ENCODE data around the gene DUOX2. TPM values are rescaled to one million over a fixed set of nuclear protein-coding genes. Genes with fewer than 3 reads are reported as not detected.

The DUOX2 gene
- total RNA-seq, 6 donors from 2014 or later: 2.7 to 27.2 (median 6.7) TPM

DNA sequence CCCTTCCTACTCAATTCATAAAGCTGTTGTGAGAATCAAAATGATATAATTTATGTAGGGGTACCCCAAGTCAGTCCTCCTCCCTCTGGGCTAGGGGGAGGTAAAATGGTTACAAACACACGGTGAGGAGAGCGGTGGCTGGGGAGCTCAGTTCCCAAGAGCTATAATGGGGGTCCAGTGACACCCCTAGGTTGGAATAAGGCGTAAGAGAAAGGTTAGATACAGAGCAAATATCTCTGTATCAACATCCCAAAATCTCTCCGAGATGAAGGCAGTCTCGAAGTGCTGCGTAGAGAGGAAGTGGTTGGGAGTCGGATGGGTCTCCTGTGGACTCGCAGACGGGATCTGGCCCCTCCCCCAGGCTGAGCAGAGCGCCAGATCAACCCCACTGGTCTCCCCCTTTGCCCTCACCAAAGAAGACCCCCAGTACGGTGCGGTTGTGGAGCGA, 1.8 kb downstream of the DUOX2 start:
- Histone ChIP-seq H3K9me3 (no peaks in the 10 kb centered on the region), H3K4me1 (peaks cover 26 to 47% (median 35%) of the 10 kb centered on the region in 4 donors), H3K36me3 (no peaks in the 10 kb centered on the region), H3K27me3 (peaks cover 4 to 53% (median 38%) of the 10 kb centered on the region in 4 donors), H3K4me3 (peak overlapping the region in 2 of 4 donors; percentile 2 to 12), H3K27ac (no peak overlapping the region)
- no peak for DNase-seq
- WGBS, 2 donors: 8 to 9% methylated on average over 10 to 13 of the region's 13 CpGs
- no peak for ATAC-seq (ENCODE audit: low FRiP score in 2 of 2)
- TF ChIP-seq POLR2AphosphoS5 (IDR thresholded peaks at IDR 0.05) (no peak), POLR2A (IDR thresholded peaks at IDR 0.05) (no peak), EP300 (IDR thresholded peaks at IDR 0.05) (no peak)
- TF ChIP-seq, protein P1, sequence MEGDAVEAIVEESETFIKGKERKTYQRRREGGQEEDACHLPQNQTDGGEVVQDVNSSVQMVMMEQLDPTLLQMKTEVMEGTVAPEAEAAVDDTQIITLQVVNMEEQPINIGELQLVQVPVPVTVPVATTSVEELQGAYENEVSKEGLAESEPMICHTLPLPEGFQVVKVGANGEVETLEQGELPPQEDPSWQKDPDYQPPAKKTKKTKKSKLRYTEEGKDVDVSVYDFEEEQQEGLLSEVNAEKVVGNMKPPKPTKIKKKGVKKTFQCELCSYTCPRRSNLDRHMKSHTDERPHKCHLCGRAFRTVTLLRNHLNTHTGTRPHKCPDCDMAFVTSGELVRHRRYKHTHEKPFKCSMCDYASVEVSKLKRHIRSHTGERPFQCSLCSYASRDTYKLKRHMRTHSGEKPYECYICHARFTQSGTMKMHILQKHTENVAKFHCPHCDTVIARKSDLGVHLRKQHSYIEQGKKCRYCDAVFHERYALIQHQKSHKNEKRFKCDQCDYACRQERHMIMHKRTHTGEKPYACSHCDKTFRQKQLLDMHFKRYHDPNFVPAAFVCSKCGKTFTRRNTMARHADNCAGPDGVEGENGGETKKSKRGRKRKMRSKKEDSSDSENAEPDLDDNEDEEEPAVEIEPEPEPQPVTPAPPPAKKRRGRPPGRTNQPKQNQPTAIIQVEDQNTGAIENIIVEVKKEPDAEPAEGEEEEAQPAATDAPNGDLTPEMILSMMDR (IDR thresholded peaks at IDR 0.05): no peak

- WGBS, 2 donors: 9 to 17% methylated on average over 7 to 27 of the region's 71 CpGs
- Histone ChIP-seq H3K27me3 (peaks cover 4 to 47% (median 35%) of the 10 kb centered on the region in 4 donors), H3K4me1 (peaks cover 20 to 41% (median 29%) of the 10 kb centered on the region in 4 donors), H3K4me3 (no peak overlapping the region), H3K27ac (no peak overlapping the region), H3K36me3 (no peaks in the 10 kb centered on the region), H3K9me3 (no peaks in the 10 kb centered on the region)
- peak in 1 of 2 donors; percentile 81 for DNase-seq
- no peak for TF ChIP-seq POLR2AphosphoS5 (IDR thresholded peaks at IDR 0.05)
- no peak for TF ChIP-seq POLR2A (IDR thresholded peaks at IDR 0.05)
- TF ChIP-seq, protein P1 (IDR thresholded peaks at IDR 0.05): no peak
- no peak for TF ChIP-seq EP300 (IDR thresholded peaks at IDR 0.05)
- no peak for ATAC-seq (ENCODE audit: low FRiP score in 2 of 2)
Observed at GRCh38 chr15:45111390-45112142, 2.4 kb downstream of the DUOX2 start.

DNA sequence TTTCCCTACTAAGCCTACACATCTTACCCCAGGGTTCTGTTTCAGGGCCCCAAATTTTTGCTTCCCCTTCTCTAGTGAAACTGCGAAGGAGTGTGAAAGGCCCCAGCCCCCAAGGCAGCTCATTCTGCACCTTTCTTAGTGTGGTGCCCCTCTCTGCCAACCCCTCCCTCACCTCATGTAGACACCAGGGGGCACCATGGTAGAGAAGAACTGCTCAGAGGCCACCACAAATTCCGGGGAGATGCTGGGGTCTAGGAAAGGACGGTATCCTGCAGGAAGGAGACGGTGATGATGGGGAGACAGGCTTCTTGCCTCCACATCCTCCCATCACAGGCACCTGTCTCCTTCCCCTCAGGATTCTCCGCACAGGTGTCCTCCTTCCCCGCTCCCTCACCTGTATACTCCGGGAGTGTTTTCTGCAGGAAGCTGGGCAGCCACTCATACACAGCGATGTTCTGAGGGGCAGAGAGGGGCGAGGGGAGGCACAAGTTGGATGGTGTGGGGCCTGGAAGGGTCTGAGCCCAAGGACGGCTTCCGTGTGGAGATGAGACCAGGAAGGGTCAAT, 3.6 kb downstream of the DUOX2 start:
- no peak for DNase-seq
- H3K27ac ChIP-seq: no peak overlapping the region

GRCh38 chr15:45107941-45108630, 5.9 kb downstream of the DUOX2 start:
- Histone ChIP-seq H3K36me3 (no peaks in the 10 kb centered on the region), H3K27me3 (peaks cover 4 to 21% (median 17%) of the 10 kb centered on the region in 4 donors), H3K4me3 (no peak overlapping the region), H3K4me1 (peaks cover 9 to 19% (median 14%) of the 10 kb centered on the region in 4 donors), H3K27ac (no peak overlapping the region), H3K9me3 (no peaks in the 10 kb centered on the region)
- TF ChIP-seq, protein P1 (IDR thresholded peaks at IDR 0.05): no peak
- TF ChIP-seq EP300 (IDR thresholded peaks at IDR 0.05) (no peak), POLR2AphosphoS5 (IDR thresholded peaks at IDR 0.05) (no peak), POLR2A (IDR thresholded peaks at IDR 0.05) (no peak)
- ATAC-seq (ENCODE audit: low FRiP score in 2 of 2): no peak
- WGBS, 2 donors: 93 to 100% methylated on average over 2 to 10 of the region's 10 CpGs
- no peak for DNase-seq

More for the DNA sequence above, 3.6 kb downstream of the DUOX2 start:
- H3K36me3 ChIP-seq: no peaks in the 10 kb centered on the region
- no peak overlapping the region for H3K4me3 ChIP-seq
- TF ChIP-seq POLR2A (IDR thresholded peaks at IDR 0.05) (no peak), POLR2AphosphoS5 (IDR thresholded peaks at IDR 0.05) (no peak), EP300 (IDR thresholded peaks at IDR 0.05) (no peak)
- TF ChIP-seq, protein P1 (IDR thresholded peaks at IDR 0.05): no peak
- 41 to 52% methylated on average over 11 of the region's 11 CpGs for WGBS, 2 donors
- H3K9me3 ChIP-seq: no peaks in the 10 kb centered on the region
- H3K4me1 ChIP-seq: peaks cover 18 to 35% (median 25%) of the 10 kb centered on the region in 4 donors
- ATAC-seq (ENCODE audit: low FRiP score in 2 of 2): no peak
- H3K27me3 ChIP-seq: peaks cover 4 to 40% (median 31%) of the 10 kb centered on the region in 4 donors

Measured in upper lobe of left lung (tissue), 6 donors.